Lower leg skin (tissue), 3 donors: ENCODE results near the gene SAP30L.

Source experiments
- CTCF ChIP-seq, 3 donors: fragments of 450-650 bp; IDR thresholded peaks; one replicate each; pipeline ENCODE4 v1.5.1; 2016; ENCODE audit warnings: antibody characterized with exemption in 3 of 3, mild to moderate bottlenecking in 3 of 3, moderate library complexity in 2 of 3
- POLR2A ChIP-seq, 2 donors: fragments of 450-650 bp; IDR thresholded peaks; one replicate each; pipeline ENCODE4 v1.6.1; 2016 to 2017; ENCODE audit warnings: antibody characterized with exemption in 2 of 2, mild to moderate bottlenecking in 1 of 2, moderate library complexity in 1 of 2

GRCh38 chr5:154475591-154476353 is 30.0 kb downstream of the SAP30L start:
- TF ChIP-seq CTCF (IDR thresholded peaks at IDR 0.05): no peak
- TF ChIP-seq POLR2A (IDR thresholded peaks at IDR 0.05): no peak
